Vagina (tissue), 2 donors: ENCODE results near the gene PNMT.

ENCODE experiments used
- CTCF ChIP-seq, 3 experiments: fragments of 450-650 bp in 2 of 3; fragments of 200-600 bp in 1 of 3; sonication (generic) in 1 of 3; IDR thresholded peaks; one replicate each; pipeline ENCODE4 v1.5.1; 2017 to 2019; ENCODE audit warnings: antibody characterized with exemption in 3 of 3, mild to moderate bottlenecking in 2 of 3, moderate library complexity in 2 of 3
- POLR2A ChIP-seq, 2 donors: fragments of 450-650 bp; IDR thresholded peaks; one replicate each; pipeline ENCODE4 v1.6.1; 2017; ENCODE audit warnings: antibody characterized with exemption in 2 of 2, mild to moderate bottlenecking in 2 of 2, moderate library complexity in 2 of 2
- POLR2AphosphoS5 ChIP-seq, 2 donors: sonication (generic); formaldehyde crosslinking; IDR thresholded peaks; one replicate each; pipeline ENCODE4 v1.9.0; 2017; ENCODE audit warnings: antibody characterized with exemption in 2 of 2, mild to moderate bottlenecking in 2 of 2, low read depth in 1 of 2; ENCODE audit not compliant: insufficient read depth in 1 of 2

GRCh38 chr17:39631403-39631802, 36.9 kb upstream of the PNMT start:
- TF ChIP-seq CTCF (IDR thresholded peaks at IDR 0.05): no peak
- no peak for TF ChIP-seq POLR2A (IDR thresholded peaks at IDR 0.05)
- no peak for TF ChIP-seq POLR2AphosphoS5 (IDR thresholded peaks at IDR 0.05; ENCODE audit: insufficient read depth in 1 of 2, low read depth in 1 of 2)
